ENCODE measurements around the gene MRPS26.

GRCh38 chr20:3011752-3012151 lies 34.1 kb upstream of the MRPS26 start:
- TF ChIP-seq CTCF (IDR thresholded peaks at IDR 0.05; ENCODE audit: insufficient read depth, low read depth, low read length) (no peak), EZH2 (IDR thresholded peaks at IDR 0.05; ENCODE audit: insufficient read depth, low read length) (no peak)
